Loucy (cell line): ENCODE results near the gene RAP2C.

Experiments
- H2AFZ ChIP-seq: fragments of 200-600 bp; sonication (generic); 2 replicates; pipeline ENCODE4 v1.6.0; 2016; ENCODE audit warnings: antibody characterized with exemption, mild to moderate bottlenecking, low read length, moderate library complexity
- H3F3A ChIP-seq: fragments of 200-600 bp; 2 replicates; pipeline ENCODE4 v1.6.0; 2016; ENCODE audit warnings: antibody characterized with exemption, low read depth, mild to moderate bottlenecking
- H3K27me3 ChIP-seq: fragments of 200-600 bp; sonication (generic); 2 replicates; pipeline ENCODE4 v1.6.1; 2014; ENCODE audit warnings: low read length, mild to moderate bottlenecking; ENCODE audit not compliant: insufficient read depth, poor library complexity, severe bottlenecking
- H3K36me3 ChIP-seq: fragments of 200-600 bp; sonication (generic); 2 replicates; pipeline ENCODE4 v1.6.1; 2016; ENCODE audit warnings: low read length; ENCODE audit not compliant: insufficient read depth
- H3K4me1 ChIP-seq: fragments of 200-600 bp; sonication (generic); 2 replicates; pipeline ENCODE4 v1.5.1; 2014; ENCODE audit warnings: low read length, mild to moderate bottlenecking; ENCODE audit not compliant: insufficient read depth, poor library complexity, severe bottlenecking
- H3K4me2 ChIP-seq: fragments of 200-600 bp; sonication (generic); 2 replicates; pipeline ENCODE4 v1.6.0; 2014; ENCODE audit warnings: antibody characterized with exemption, low read length, low read depth, mild to moderate bottlenecking; ENCODE audit not compliant: poor library complexity, severe bottlenecking
- H3K4me3 ChIP-seq: fragments of 200-600 bp; sonication (generic); 2 replicates; pipeline ENCODE4 v1.5.1; 2014; ENCODE audit warnings: low read length, mild to moderate bottlenecking, mixed read lengths; ENCODE audit not compliant: poor library complexity, severe bottlenecking
- H3K79me2 ChIP-seq: fragments of 200-600 bp; sonication (generic); 2 replicates; pipeline ENCODE4 v1.6.1; 2014; ENCODE audit warnings: low read length; ENCODE audit not compliant: insufficient read depth
- H3K9ac ChIP-seq: fragments of 200-600 bp; sonication (generic); 2 replicates; pipeline ENCODE4 v1.6.0; 2014; ENCODE audit warnings: mild to moderate bottlenecking, low read depth, low read length, moderate library complexity; ENCODE audit not compliant: poor library complexity, severe bottlenecking
- H3K9me2 ChIP-seq: fragments of 200-600 bp; sonication (generic); replicated peaks from 2 replicates; pipeline ENCODE4 v1.6.1; 2016; ENCODE audit warnings: low read depth, low read length, mixed read lengths
- H3K9me3 ChIP-seq: fragments of 200-600 bp; sonication (generic); 2 replicates; pipeline ENCODE4 v1.6.1; 2014; ENCODE audit warnings: mild to moderate bottlenecking, antibody characterized with exemption, low read length, low read depth; ENCODE audit not compliant: insufficient read depth
- H4K20me1 ChIP-seq: fragments of 200-600 bp; sonication (generic); 2 replicates; pipeline ENCODE4 v1.6.0; 2014; ENCODE audit warnings: antibody characterized with exemption, low read length, mild to moderate bottlenecking; ENCODE audit not compliant: insufficient read depth, poor library complexity, severe bottlenecking
- CTCF ChIP-seq: fragments of 200-600 bp; sonication (generic); conservative IDR thresholded peaks from 2 replicates; pipeline ENCODE4 v1.5.1; 2014; ENCODE audit warnings: mild to moderate bottlenecking, antibody characterized with exemption, low read length
- EZH2phosphoT487 ChIP-seq: fragments of 200-600 bp; IDR thresholded peaks from 2 replicates; pipeline ENCODE4 v1.6.1; 2018; ENCODE audit warnings: antibody characterized with exemption, mild to moderate bottlenecking, moderate library complexity, borderline replicate concordance

The RAP2C gene

GRCh38 chrX:132226169-132226568 lies 6.9 kb upstream of the RAP2C start:
- H3K9me2 ChIP-seq = no peaks in the 10 kb centered on the region
- H3K79me2 ChIP-seq = no peaks in the 10 kb centered on the region
- H3K27me3 ChIP-seq = no peaks in the 10 kb centered on the region
- H3K4me2 ChIP-seq = no peak overlapping the region
- no peaks in the 10 kb centered on the region for H3F3A ChIP-seq
- no peaks in the 10 kb centered on the region for H3K4me1 ChIP-seq
- no peak overlapping the region for H3K4me3 ChIP-seq
- H3K9me3 ChIP-seq = no peaks in the 10 kb centered on the region
- TF ChIP-seq EZH2phosphoT487 (no peak), CTCF (peak; percentile 59)
- no peaks in the 10 kb centered on the region for H3K36me3 ChIP-seq
- no peak overlapping the region for H2AFZ ChIP-seq
- no peak overlapping the region for H3K9ac ChIP-seq
- no peaks in the 10 kb centered on the region for H4K20me1 ChIP-seq

- H3K4me2 ChIP-seq = peak overlapping the region; percentile 83
- peaks cover 36% of the 10 kb centered on the region for H3K79me2 ChIP-seq
- H3K4me1 ChIP-seq = peaks cover 23% of the 10 kb centered on the region
- no peaks in the 10 kb centered on the region for H3K9me2 ChIP-seq
- no peaks in the 10 kb centered on the region for H3K9me3 ChIP-seq
- no peaks in the 10 kb centered on the region for H3K27me3 ChIP-seq
- peak overlapping the region; percentile 90 for H3K9ac ChIP-seq
- H3F3A ChIP-seq = no peaks in the 10 kb centered on the region
- H4K20me1 ChIP-seq = peaks cover 12% of the 10 kb centered on the region
- TF ChIP-seq EZH2phosphoT487 (no peak), CTCF (no peak)
- peak overlapping the region; percentile 84 for H3K4me3 ChIP-seq
- H3K36me3 ChIP-seq = no peaks in the 10 kb centered on the region
- peak overlapping the region; percentile 65; the same call in 1 of the 2 replicates for H2AFZ ChIP-seq
These were observed 991 bp downstream of the RAP2C start for GRCh38 chrX:132218100-132218812.

GRCh38 chrX:132217203-132218073 lies 1.8 kb downstream of the RAP2C start:
- H3K4me3 ChIP-seq = peak overlapping the region; percentile 84
- no peaks in the 10 kb centered on the region for H3F3A ChIP-seq
- no peaks in the 10 kb centered on the region for H3K9me2 ChIP-seq
- H2AFZ ChIP-seq = peak overlapping the region; percentile 42; the same call in 1 of the 2 replicates
- H3K79me2 ChIP-seq = peaks cover 43% of the 10 kb centered on the region
- peaks cover 12% of the 10 kb centered on the region for H4K20me1 ChIP-seq
- H3K9ac ChIP-seq = peak overlapping the region; percentile 90
- H3K4me2 ChIP-seq = peak overlapping the region; percentile 70
- H3K4me1 ChIP-seq = peaks cover 25% of the 10 kb centered on the region
- H3K9me3 ChIP-seq = no peaks in the 10 kb centered on the region
- TF ChIP-seq CTCF (no peak), EZH2phosphoT487 (no peak)
- no peaks in the 10 kb centered on the region for H3K36me3 ChIP-seq
- no peaks in the 10 kb centered on the region for H3K27me3 ChIP-seq
